ENCODE measurements around the gene OR5H2.
"Not testable (repeated sequence)": the region's sequence is repeated elsewhere in the genome, so short reads cannot be mapped to it uniquely, and the experiment has no call there.

GRCh38 chr3:98256026-98256425 is 26.3 kb upstream of the OR5H2 start:
- not testable (repeated sequence) for TF ChIP-seq CTCF, POLR2A (IDR thresholded peaks at IDR 0.05)
